AG10803 (cell line): Measurements from ENCODE around the gene FHL1.

ENCODE experiments used
- DNase-seq: peaks from one replicate; pipeline ENCODE4 v3.0.0; 2010; ENCODE audit warnings: low read depth
- H3K4me3 ChIP-seq: 2 replicates; pipeline ENCODE4 v1.5.1; 2011; ENCODE audit warnings: mild to moderate bottlenecking, low read length, control low read depth
- TF ChIP-seq, protein P1 (sequence below): conservative IDR thresholded peaks from 2 replicates; pipeline ENCODE4 v1.5.1; 2011; ENCODE audit warnings: mild to moderate bottlenecking, low read length, control low read depth, inconsistent platforms

Gene FHL1

DNA sequence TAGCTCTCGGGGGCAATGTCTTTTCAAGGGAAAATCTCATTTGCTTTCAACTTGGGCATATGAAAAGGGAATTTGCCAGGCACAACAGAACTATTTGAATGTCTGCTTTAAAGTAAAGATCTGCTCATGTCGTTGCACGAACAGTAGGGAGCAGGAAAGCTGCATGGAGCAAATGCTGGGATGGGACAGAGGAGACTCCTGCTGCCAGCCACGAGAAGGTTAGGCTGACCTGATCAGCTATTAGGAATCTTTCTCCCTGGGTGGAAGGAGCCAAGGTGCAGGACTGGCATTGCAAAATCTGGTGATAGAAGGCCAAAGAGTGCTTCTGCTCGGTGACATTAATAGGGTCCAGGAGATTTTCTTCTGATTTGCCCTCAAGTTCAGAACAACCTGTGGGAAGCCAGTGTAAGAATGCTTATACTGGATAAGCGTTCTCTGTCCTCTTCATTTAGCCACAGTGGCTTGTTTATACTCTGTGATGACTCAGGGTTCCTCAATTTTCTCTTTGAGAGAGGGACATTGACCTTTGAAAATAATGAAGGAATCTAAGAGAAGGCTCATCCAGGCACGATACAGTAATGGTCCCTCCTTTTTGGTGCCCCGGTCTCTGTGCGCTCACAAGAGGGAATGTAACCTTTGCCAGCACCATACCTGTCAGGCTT lies 22.9 kb downstream of the FHL1 start:
- TF ChIP-seq, protein P1, sequence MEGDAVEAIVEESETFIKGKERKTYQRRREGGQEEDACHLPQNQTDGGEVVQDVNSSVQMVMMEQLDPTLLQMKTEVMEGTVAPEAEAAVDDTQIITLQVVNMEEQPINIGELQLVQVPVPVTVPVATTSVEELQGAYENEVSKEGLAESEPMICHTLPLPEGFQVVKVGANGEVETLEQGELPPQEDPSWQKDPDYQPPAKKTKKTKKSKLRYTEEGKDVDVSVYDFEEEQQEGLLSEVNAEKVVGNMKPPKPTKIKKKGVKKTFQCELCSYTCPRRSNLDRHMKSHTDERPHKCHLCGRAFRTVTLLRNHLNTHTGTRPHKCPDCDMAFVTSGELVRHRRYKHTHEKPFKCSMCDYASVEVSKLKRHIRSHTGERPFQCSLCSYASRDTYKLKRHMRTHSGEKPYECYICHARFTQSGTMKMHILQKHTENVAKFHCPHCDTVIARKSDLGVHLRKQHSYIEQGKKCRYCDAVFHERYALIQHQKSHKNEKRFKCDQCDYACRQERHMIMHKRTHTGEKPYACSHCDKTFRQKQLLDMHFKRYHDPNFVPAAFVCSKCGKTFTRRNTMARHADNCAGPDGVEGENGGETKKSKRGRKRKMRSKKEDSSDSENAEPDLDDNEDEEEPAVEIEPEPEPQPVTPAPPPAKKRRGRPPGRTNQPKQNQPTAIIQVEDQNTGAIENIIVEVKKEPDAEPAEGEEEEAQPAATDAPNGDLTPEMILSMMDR, result peak; percentile 68
- DNase-seq, result peak; percentile 71
- peak overlapping the region; percentile 33 for H3K4me3 ChIP-seq

DNA sequence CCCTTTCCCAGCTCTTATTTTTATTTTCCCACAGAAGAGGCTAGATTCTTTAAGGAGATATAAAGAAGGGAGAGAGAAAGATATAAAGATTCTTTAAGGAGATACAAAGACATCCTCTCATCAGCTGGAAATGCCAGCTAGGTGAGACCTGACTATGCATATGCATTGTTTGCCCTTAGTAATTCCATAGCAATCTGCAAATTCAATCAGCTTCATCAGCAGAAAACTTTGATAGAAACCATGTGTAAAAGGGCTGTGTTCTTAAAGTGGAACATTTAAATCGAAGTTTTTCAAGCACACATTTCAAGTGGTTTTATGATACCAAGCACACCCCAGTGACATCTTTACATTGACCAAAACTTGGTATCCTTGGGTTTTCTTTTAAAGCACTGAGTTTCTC lies 24.1 kb downstream of the FHL1 start:
- no peak for DNase-seq
- TF ChIP-seq, protein P1, result no peak
- H3K4me3 ChIP-seq, result no peak overlapping the region

DNA sequence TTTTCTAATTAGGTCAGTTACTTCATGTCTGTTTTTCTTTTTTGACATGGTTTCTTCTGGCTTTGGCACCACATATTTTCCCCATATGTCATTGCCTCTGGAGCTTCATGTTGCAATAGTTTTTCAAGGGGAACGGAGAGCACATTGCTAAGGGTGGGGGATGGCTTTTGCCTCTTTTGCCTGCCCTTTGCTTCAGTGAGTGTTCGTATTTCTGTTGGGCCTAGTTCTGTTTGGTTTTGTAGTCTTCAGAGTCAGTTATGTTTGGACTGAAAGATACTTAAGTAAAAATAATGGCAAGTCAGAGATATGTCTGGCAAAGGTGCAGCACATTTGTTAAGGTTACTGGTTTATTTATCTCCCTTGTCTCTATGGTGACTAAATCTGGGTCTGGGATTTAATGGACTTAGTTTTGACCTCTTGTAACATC lies 29.1 kb downstream of the FHL1 start:
- TF ChIP-seq, protein P1, result no peak
- H3K4me3 ChIP-seq, result no peak overlapping the region
- DNase-seq, result peak; percentile 91

DNA sequence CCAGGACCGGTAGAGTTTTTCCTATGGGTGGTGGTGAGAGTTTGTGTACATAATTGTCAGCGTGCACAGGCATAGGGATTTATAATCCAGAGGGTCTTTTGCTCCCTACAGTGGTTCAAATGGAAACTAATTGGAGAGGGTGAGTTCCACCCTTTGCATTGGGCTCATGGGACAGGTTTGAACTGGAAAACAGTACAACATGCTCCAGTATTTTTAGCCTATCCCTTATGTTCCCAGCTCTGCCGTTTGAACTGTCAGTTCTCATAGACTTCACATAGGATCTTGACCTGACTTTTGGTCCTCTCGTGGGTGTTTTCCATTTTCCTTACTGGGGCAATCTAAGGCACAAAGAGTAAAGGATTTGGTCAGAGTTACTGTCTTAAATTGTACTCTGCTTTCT lies 31.8 kb downstream of the FHL1 start:
- no peak overlapping the region for H3K4me3 ChIP-seq
- TF ChIP-seq, protein P1, result no peak
- no peak for DNase-seq

DNA sequence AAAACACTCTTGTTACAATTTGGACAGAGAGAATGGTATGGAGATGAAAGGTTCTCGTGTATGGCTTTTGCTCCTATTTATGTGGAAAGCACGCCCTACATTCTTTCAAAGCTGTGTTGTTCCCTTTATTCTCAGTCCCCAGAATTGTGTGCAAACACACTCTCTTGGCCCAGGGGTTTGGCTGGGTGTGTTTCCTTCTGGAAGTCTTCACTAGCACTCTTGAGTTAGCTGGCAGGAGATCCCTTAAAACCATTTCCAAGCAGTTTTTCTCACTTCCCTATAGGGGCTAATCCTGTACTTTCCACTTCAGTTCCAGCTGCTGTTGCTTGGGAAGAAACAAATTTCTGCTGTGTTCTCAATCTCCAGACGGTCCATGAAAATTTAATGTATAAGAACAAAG lies 35.1 kb downstream of the FHL1 start:
- H3K4me3 ChIP-seq, result no peak overlapping the region
- no peak for DNase-seq
- TF ChIP-seq, protein P1, result no peak

DNA sequence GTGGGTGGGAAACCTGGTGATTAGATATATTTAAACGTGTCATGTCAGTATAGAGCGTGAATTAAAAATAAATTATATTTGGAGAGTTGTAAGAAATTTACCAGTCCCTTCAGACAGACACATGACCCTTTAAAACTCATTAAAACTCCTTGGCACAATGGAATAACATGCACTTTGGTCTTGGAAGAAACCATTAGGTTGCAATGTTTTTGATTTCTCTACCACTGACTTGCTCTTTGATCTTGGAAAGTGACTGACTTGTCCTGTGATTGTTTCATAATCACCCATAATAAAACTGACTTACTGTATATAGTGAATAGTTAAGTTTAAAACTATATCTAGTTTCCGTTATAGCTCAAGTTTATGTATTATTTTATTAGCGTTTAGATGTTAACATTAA lies 35.8 kb downstream of the FHL1 start:
- no peak for DNase-seq
- TF ChIP-seq, protein P1, result no peak
- H3K4me3 ChIP-seq, result no peak overlapping the region

DNA sequence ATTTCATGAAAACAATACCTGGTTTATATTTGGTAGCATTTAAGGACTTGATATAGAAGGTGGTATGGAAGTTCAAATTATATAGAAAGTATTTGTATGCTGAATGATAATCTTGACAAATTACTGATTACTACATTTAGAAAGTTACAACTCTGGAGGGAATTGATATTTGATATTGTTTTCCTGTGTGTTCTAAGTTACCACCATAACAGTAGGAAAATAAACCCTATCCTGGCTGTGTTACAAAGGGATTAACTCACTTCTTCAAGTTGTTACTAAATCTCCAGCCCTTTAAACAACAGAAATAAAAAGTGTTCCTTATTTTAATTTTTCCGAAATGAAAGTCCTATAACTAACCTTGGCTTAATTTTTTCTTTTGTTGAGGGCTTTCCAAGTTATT lies 36.6 kb downstream of the FHL1 start:
- DNase-seq, result no peak
- no peak overlapping the region for H3K4me3 ChIP-seq
- TF ChIP-seq, protein P1, result no peak
